ENCODE data around the gene TEX47. TPM values are rescaled to one million over a fixed set of nuclear protein-coding genes. Genes with fewer than 3 reads are reported as not detected.

The TEX47 gene
- total RNA-seq, 1 experiment from 2014 or later = not detected

DNA sequence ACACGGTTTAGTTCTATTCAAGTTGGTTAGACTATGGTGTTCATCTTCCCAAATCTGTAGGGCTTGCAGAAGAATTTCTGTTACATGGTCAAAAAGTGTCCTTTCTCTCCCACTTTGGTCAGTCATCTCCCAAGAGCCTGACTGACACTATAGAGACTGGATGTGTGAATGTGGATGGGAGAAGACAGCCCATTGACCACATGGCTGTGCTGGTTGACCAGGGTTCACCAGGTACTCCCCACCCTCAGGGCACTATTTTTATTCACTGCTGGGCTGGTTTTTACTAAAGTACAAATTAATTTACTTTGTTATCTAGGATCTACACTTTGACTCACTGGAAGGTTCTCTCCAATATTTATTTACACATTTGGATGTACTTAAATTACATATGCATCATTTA, 33.8 kb downstream of the TEX47 start:
- no peak overlapping the region for H3K4me3 ChIP-seq (ENCODE audit: low read length)
- DNase-seq = no peak
- ATAC-seq = no peak
- no peak overlapping the region for H3K4me2 ChIP-seq (ENCODE audit: low read length)
- H3F3A ChIP-seq (ENCODE audit: low read length, unreplicated experiment) = no peaks in the 10 kb centered on the region
- BruUV-seq (replicated peaks) = no TSS peak
- peaks cover 42% of the 10 kb centered on the region for H3K27me3 ChIP-seq (ENCODE audit: low read length)
- POLR2A ChIA-PET (ENCODE audit: unreplicated experiment) = no interaction called here
- CTCF ChIA-PET = no interaction called here
- no peaks in the 10 kb centered on the region for H3K4me1 ChIP-seq (ENCODE audit: insufficient read depth, low read length)
- intact Hi-C loops (cut with micrococcal nuclease) = no loop called here
- H3K36me3 ChIP-seq (ENCODE audit: low read depth, low read length) = no peaks in the 10 kb centered on the region
- no peak overlapping the region for H2AFZ ChIP-seq (ENCODE audit: low read length)
- no peaks in the 10 kb centered on the region for H3K9me3 ChIP-seq (ENCODE audit: low read length)
- H3K27ac ChIP-seq (ENCODE audit: low read length) = no peak overlapping the region
- H4K20me1 ChIP-seq (ENCODE audit: low read length) = no peaks in the 10 kb centered on the region
- no peaks in the 10 kb centered on the region for H3K79me2 ChIP-seq (ENCODE audit: low read length)
- no peak for TF ChIP-seq EZH2phosphoT487 (IDR thresholded peaks at IDR 0.05; ENCODE audit: borderline replicate concordance, low read length)
- TF ChIP-seq EZH2 (IDR thresholded peaks at IDR 0.05; ENCODE audit: low read length, unreplicated experiment) = no peak
- TF ChIP-seq, protein P1, sequence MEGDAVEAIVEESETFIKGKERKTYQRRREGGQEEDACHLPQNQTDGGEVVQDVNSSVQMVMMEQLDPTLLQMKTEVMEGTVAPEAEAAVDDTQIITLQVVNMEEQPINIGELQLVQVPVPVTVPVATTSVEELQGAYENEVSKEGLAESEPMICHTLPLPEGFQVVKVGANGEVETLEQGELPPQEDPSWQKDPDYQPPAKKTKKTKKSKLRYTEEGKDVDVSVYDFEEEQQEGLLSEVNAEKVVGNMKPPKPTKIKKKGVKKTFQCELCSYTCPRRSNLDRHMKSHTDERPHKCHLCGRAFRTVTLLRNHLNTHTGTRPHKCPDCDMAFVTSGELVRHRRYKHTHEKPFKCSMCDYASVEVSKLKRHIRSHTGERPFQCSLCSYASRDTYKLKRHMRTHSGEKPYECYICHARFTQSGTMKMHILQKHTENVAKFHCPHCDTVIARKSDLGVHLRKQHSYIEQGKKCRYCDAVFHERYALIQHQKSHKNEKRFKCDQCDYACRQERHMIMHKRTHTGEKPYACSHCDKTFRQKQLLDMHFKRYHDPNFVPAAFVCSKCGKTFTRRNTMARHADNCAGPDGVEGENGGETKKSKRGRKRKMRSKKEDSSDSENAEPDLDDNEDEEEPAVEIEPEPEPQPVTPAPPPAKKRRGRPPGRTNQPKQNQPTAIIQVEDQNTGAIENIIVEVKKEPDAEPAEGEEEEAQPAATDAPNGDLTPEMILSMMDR (conservative IDR thresholded peaks at IDR 0.05; ENCODE audit: low read depth, low read length) = no peak
- no peak overlapping the region for H3K9ac ChIP-seq (ENCODE audit: low read length)
- H3K9me2 ChIP-seq (replicated peaks; ENCODE audit: low read length) = no peaks in the 10 kb centered on the region

DNA sequence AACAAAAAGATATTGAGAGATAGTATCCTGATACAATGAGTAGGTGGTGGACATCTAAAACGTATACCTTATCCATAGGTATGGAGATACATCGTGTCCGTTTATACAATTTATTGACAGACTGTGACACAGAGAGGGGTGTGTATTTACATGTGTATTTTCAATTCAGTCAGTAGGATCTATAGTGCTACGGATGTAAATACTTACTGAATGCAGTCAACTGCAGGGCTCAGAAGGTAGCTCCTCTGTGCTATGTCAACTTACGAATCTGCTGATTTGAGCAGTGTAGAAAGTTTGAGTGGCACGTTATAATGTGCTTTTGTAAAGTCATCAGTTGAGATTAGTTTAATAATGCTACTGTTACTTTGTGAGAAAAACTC, 35.4 kb downstream of the TEX47 start:
- Histone ChIP-seq H3K9me3 (ENCODE audit: low read length) (no peaks in the 10 kb centered on the region), H2AFZ (ENCODE audit: low read length) (no peak overlapping the region), H3F3A (ENCODE audit: low read length, unreplicated experiment) (no peaks in the 10 kb centered on the region), H3K27me3 (ENCODE audit: low read length) (peaks cover 42% of the 10 kb centered on the region), H3K4me3 (ENCODE audit: low read length) (peak overlapping the region; percentile 13; the same call in 1 of the 2 replicates), H3K9ac (ENCODE audit: low read length) (no peak overlapping the region), H3K4me1 (ENCODE audit: insufficient read depth, low read length) (no peaks in the 10 kb centered on the region), H3K4me2 (ENCODE audit: low read length) (peak overlapping the region; percentile 54), H3K9me2 (replicated peaks; ENCODE audit: low read length) (no peaks in the 10 kb centered on the region), H4K20me1 (ENCODE audit: low read length) (no peaks in the 10 kb centered on the region), H3K36me3 (ENCODE audit: low read depth, low read length) (no peaks in the 10 kb centered on the region), H3K79me2 (ENCODE audit: low read length) (no peaks in the 10 kb centered on the region), H3K27ac (ENCODE audit: low read length) (no peak overlapping the region)
- BruUV-seq (replicated peaks) = no TSS peak
- no peak for TF ChIP-seq EZH2phosphoT487 (IDR thresholded peaks at IDR 0.05; ENCODE audit: borderline replicate concordance, low read length)
- TF ChIP-seq, protein P1 (conservative IDR thresholded peaks at IDR 0.05; ENCODE audit: low read depth, low read length) = no peak
- POLR2A ChIA-PET (ENCODE audit: unreplicated experiment) = interaction anchor here (0.6 kb wide), 1 partner anchor 39 kb away, joined by 3 read pairs; no protein-coding TSS in a partner anchor
- intact Hi-C loops (cut with micrococcal nuclease) = no loop called here
- no peak for DNase-seq
- ATAC-seq = no peak
- CTCF ChIA-PET = no interaction called here

DNA sequence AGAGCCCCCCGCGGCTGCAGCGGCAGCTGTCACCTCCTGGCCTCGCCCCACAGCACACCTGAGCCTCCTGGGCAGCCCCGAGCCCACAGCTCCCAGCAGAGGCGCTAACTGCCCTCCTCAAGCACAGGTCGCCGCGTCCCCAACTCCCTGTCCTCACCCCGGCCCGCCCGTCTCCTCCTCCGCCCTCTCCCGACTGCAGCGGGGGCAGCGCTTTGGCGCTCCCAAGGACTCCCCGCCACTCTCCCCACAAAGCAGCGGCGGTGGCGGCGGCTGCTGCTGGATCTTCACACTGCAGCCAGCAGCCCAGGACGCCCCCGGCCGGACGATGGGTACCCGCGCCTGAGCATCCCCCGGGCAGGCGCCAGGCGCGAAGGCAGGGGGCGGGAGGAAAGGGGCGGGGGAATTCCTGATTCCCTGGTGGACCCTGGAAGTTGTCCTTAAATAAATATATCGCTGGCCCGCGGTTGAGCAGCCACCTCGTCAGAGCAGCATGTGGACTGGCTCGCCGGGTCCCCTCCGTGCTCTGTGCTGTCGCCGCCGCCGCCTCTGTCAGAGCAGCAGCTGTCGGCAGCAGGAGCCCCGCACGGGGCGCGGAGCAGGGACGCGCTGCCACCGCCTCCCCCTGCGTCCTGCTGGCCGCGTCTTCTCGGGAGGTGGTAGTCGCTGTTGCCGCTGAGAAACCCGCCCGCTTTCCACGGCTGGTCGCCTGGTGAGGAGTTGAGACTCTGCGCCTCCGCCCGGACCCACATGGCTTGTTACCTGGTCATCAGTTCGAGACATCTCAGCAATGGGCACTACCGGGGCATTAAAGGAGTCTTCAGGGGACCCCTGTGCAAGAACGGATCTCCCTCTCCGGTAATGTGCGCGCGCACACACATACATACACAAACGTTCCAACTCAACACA, 36.1 kb downstream of the TEX47 start, which contains the start of gene ZNF804B:
TSS of gene ZNF804B (plus strand) at position 471 of the 906 bp plus-strand sequence. CDS start at position 748, 277 bp downstream.
- Histone ChIP-seq H3K36me3 (ENCODE audit: low read depth, low read length) (no peaks in the 10 kb centered on the region), H3F3A (ENCODE audit: low read length, unreplicated experiment) (no peaks in the 10 kb centered on the region), H3K27ac (ENCODE audit: low read length) (no peak within 1 kb of the TSS), H3K27me3 (ENCODE audit: low read length) (peaks cover 42% of the 10 kb centered on the region), H3K9me2 (replicated peaks; ENCODE audit: low read length) (no peaks in the 10 kb centered on the region), H4K20me1 (ENCODE audit: low read length) (no peaks in the 10 kb centered on the region), H3K4me2 (ENCODE audit: low read length) (peak within 1 kb of the TSS; percentile 54), H3K4me1 (ENCODE audit: insufficient read depth, low read length) (no peaks in the 10 kb centered on the region), H3K9ac (ENCODE audit: low read length) (no peak within 1 kb of the TSS), H3K9me3 (ENCODE audit: low read length) (no peaks in the 10 kb centered on the region), H2AFZ (ENCODE audit: low read length) (peak within 1 kb of the TSS; percentile 44; the same call in 1 of the 2 replicates), H3K79me2 (ENCODE audit: low read length) (no peaks in the 10 kb centered on the region), H3K4me3 (ENCODE audit: low read length) (peak within 1 kb of the TSS; percentile 13)
- TF ChIP-seq EZH2 (IDR thresholded peaks at IDR 0.05; ENCODE audit: low read length, unreplicated experiment) (peak; percentile 61), EZH2phosphoT487 (IDR thresholded peaks at IDR 0.05; ENCODE audit: borderline replicate concordance, low read length) (no peak; the same call in 1 of the 2 replicates)
- TF ChIP-seq, protein P1 (conservative IDR thresholded peaks at IDR 0.05; ENCODE audit: low read depth, low read length) = no peak
- intact Hi-C loops (cut with micrococcal nuclease) = loop anchor here (10.0 kb wide), 1 partner anchor 515 kb away; no protein-coding TSS in a partner anchor
- BruUV-seq (replicated peaks) = no TSS peak
- ChIA-PET CTCF (no interaction called here), POLR2A (ENCODE audit: unreplicated experiment) (interaction anchor here (0.5 to 0.6 kb wide), 2 partner anchors 1045 to 1451 kb away, joined by 3 to 4 read pairs; no protein-coding TSS in a partner anchor)
- ATAC-seq (peak; percentile 61), DNase-seq (no peak)
